OCI-LY1 (cell line): ENCODE results near the gene SUPT5H.

ENCODE experiments used
- H2AFZ ChIP-seq: fragments of 200-600 bp; sonication (generic), shearing (Covaris generic); 2 replicates; pipeline ENCODE4 v1.6.0; 2014; ENCODE audit warnings: antibody characterized with exemption, mild to moderate bottlenecking, low read length
- H3F3A ChIP-seq: fragments of 200-600 bp; sonication (generic), shearing (Covaris generic); 2 replicates; pipeline ENCODE4 v1.6.0; 2014; ENCODE audit warnings: mild to moderate bottlenecking, antibody characterized with exemption, low read length, moderate library complexity; ENCODE audit not compliant: insufficient read depth
- H3K27ac ChIP-seq: fragments of 200-600 bp; sonication (generic); 2 replicates; pipeline ENCODE4 v1.5.1; 2014; ENCODE audit warnings: low read length, mixed run types, mild to moderate bottlenecking, low read depth; ENCODE audit not compliant: poor library complexity, severe bottlenecking
- H3K27me3 ChIP-seq: fragments of 200-600 bp; sonication (generic); 2 replicates; pipeline ENCODE4 v1.6.0; 2014; ENCODE audit warnings: antibody characterized with exemption, mild to moderate bottlenecking, low read length, moderate library complexity; ENCODE audit not compliant: insufficient read depth
- H3K36me3 ChIP-seq: fragments of 200-600 bp; sonication (generic); 2 replicates; pipeline ENCODE4 v1.6.1; 2014; ENCODE audit warnings: mild to moderate bottlenecking, antibody characterized with exemption, low read length, moderate library complexity, mixed read lengths; ENCODE audit not compliant: insufficient read depth
- H3K4me1 ChIP-seq: fragments of 200-600 bp; sonication (generic); 2 replicates; pipeline ENCODE4 v1.5.1; 2014; ENCODE audit warnings: mild to moderate bottlenecking, low read length, moderate library complexity; ENCODE audit not compliant: insufficient read depth, severe bottlenecking
- H3K4me2 ChIP-seq: fragments of 200-600 bp; sonication (generic), shearing (Covaris generic); 2 replicates; pipeline ENCODE4 v1.6.1; 2014; ENCODE audit warnings: low read length
- H3K4me3 ChIP-seq: fragments of 200-600 bp; sonication (generic); 2 replicates; pipeline ENCODE4 v1.5.1; 2014; ENCODE audit warnings: low read length, low read depth, mild to moderate bottlenecking, mixed read lengths; ENCODE audit not compliant: poor library complexity, severe bottlenecking
- H3K79me2 ChIP-seq: fragments of 200-600 bp; shearing (Covaris generic); 2 replicates; pipeline ENCODE4 v1.6.1; 2016; ENCODE audit warnings: mixed run types, low read length, mixed read lengths; ENCODE audit not compliant: insufficient read depth
- H3K9ac ChIP-seq: fragments of 200-600 bp; sonication (generic), shearing (Covaris generic); 2 replicates; pipeline ENCODE4 v1.6.1; 2014; ENCODE audit warnings: mild to moderate bottlenecking, low read length, mixed read lengths
- H3K9me2 ChIP-seq: fragments of 200-600 bp; sonication (generic), shearing (Covaris generic); 2 replicates; pipeline ENCODE4 v1.6.1; 2014; ENCODE audit warnings: low read depth, mild to moderate bottlenecking, low read length, mixed read lengths
- H3K9me3 ChIP-seq: fragments of 200-600 bp; shearing (Covaris generic); 2 replicates; pipeline ENCODE4 v1.6.1; 2014; ENCODE audit warnings: low read length, mixed read lengths
- H4K20me1 ChIP-seq: fragments of 200-600 bp; sonication (generic), shearing (Covaris generic); 2 replicates; pipeline ENCODE4 v1.6.0; 2016; ENCODE audit warnings: mild to moderate bottlenecking, low read length; ENCODE audit not compliant: insufficient read depth
- CTCF ChIP-seq: fragments of 200-600 bp; sonication (generic), shearing (Covaris generic); IDR thresholded peaks from 2 replicates; pipeline ENCODE4 v1.5.1; 2017; ENCODE audit warnings: mild to moderate bottlenecking, antibody characterized with exemption, low read length, moderate library complexity, mixed read lengths
- EZH2 ChIP-seq: fragments of 200-600 bp; sonication (generic), shearing (Covaris generic); IDR thresholded peaks from 2 replicates; pipeline ENCODE4 v1.8.0; 2017; ENCODE audit warnings: borderline replicate concordance, mixed run types, mild to moderate bottlenecking, antibody characterized with exemption, low read length, moderate library complexity, mixed read lengths

Gene SUPT5H

GRCh38 chr19:39405261-39405957 lies 40.0 kb upstream of the SUPT5H start:
- Histone ChIP-seq H3K27ac (peak overlapping the region; percentile 96), H3K9ac (no peak overlapping the region)

GRCh38 chr19:39405958-39406655 lies 39.3 kb upstream of the SUPT5H start:
- peaks cover 18% of the 10 kb centered on the region for H3F3A ChIP-seq
- H3K27ac ChIP-seq: peak overlapping the region; percentile 96
- H3K79me2 ChIP-seq: peaks cover 6% of the 10 kb centered on the region
- no peaks in the 10 kb centered on the region for H3K27me3 ChIP-seq
- peaks cover 83% of the 10 kb centered on the region for H3K4me1 ChIP-seq
- peak overlapping the region; percentile 76 for H3K4me2 ChIP-seq
- peaks cover 10% of the 10 kb centered on the region for H3K36me3 ChIP-seq
- no peaks in the 10 kb centered on the region for H4K20me1 ChIP-seq
- H3K9me2 ChIP-seq: no peaks in the 10 kb centered on the region
- peak overlapping the region; percentile 96 for H3K4me3 ChIP-seq
- peak overlapping the region; percentile 64 for H3K9ac ChIP-seq
- no peaks in the 10 kb centered on the region for H3K9me3 ChIP-seq
- H2AFZ ChIP-seq: no peak overlapping the region
- no peak for TF ChIP-seq EZH2
- TF ChIP-seq CTCF: no peak

More at GRCh38 chr19:39405261-39405957, 40.0 kb upstream of the SUPT5H start:
- H3F3A ChIP-seq: peaks cover 15% of the 10 kb centered on the region
- peaks cover 10% of the 10 kb centered on the region for H3K36me3 ChIP-seq
- no peaks in the 10 kb centered on the region for H3K27me3 ChIP-seq
- H3K4me2 ChIP-seq: peak overlapping the region; percentile 31
- no peaks in the 10 kb centered on the region for H3K9me3 ChIP-seq
- peaks cover 83% of the 10 kb centered on the region for H3K4me1 ChIP-seq
- no peaks in the 10 kb centered on the region for H3K9me2 ChIP-seq
- H2AFZ ChIP-seq: no peak overlapping the region
- H4K20me1 ChIP-seq: no peaks in the 10 kb centered on the region
- H3K79me2 ChIP-seq: peaks cover 6% of the 10 kb centered on the region
- no peak overlapping the region for H3K4me3 ChIP-seq
- TF ChIP-seq EZH2 (no peak), CTCF (no peak)

GRCh38 chr19:39406656-39407409 lies 38.5 kb upstream of the SUPT5H start, which contains the start of gene ZFP36:
TSS of gene ZFP36 (plus strand) at chr19:39406847. CDS start at chr19:39406905, 58 bp downstream.
- Histone ChIP-seq H3K36me3 (peaks cover 10% of the 10 kb centered on the region), H4K20me1 (no peaks in the 10 kb centered on the region), H2AFZ (no peak within 1 kb of the TSS), H3F3A (peaks cover 18% of the 10 kb centered on the region), H3K9me3 (no peaks in the 10 kb centered on the region), H3K4me1 (peaks cover 83% of the 10 kb centered on the region), H3K9ac (peak within 1 kb of the TSS; percentile 97), H3K4me2 (peak within 1 kb of the TSS; percentile 81), H3K4me3 (peak within 1 kb of the TSS; percentile 96), H3K27ac (peak within 1 kb of the TSS; percentile 96), H3K27me3 (no peaks in the 10 kb centered on the region), H3K9me2 (no peaks in the 10 kb centered on the region), H3K79me2 (peaks cover 6% of the 10 kb centered on the region)
- TF ChIP-seq EZH2: no peak
- TF ChIP-seq CTCF: 0 out of 2 replicates have a peak, but pooled peaks have one; percentile 9
